GM18858 (cell line): ENCODE results near the gene CABP4.

Experiments used
- ATAC-seq: cut with Tn5 transposase; IDR thresholded peaks from one replicate; pipeline ENCODE4 v1.9.1; 2021; ENCODE audit not compliant: unreplicated experiment

CABP4 gene

DNA sequence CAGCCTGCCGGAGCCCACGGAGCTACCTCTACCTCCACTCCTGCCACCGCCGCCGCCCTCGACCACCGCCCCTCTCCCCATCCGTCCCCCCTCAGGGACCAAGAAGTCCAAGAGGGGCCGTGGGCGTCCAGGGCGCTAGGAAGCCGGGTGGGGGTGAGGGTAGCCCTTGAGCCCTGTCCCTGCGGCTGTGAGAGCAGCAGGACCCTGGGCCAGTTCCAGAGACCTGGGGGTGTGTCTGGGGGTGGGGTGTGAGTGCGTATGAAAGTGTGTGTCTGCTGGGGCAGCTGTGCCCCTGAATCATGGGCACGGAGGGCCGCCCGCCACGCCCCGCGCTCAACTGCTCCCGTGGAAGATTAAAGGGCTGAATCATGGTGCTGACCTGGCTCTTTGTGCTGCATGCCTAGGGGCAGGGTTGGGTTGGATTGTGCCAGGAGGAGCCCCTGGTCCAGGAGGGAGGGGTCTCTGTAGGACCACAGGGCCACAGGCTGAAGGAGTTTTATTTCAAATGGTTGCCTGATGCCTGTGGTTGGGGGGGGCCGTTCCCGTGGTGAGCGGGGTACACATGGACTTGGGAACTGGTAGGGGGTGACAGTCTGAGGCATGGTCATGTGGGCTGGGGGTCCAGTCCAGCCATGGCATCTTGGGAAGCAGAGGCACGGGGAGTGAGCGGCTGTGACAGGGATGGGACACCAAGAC lies 20.0 kb upstream of the CABP4 start:
- no peak for ATAC-seq

GRCh38 chr11:67435727-67436458 lies 19.3 kb upstream of the CABP4 start:
- ATAC-seq = no peak

GRCh38 chr11:67436459-67437081 lies 18.6 kb upstream of the CABP4 start:
- no peak for ATAC-seq

DNA sequence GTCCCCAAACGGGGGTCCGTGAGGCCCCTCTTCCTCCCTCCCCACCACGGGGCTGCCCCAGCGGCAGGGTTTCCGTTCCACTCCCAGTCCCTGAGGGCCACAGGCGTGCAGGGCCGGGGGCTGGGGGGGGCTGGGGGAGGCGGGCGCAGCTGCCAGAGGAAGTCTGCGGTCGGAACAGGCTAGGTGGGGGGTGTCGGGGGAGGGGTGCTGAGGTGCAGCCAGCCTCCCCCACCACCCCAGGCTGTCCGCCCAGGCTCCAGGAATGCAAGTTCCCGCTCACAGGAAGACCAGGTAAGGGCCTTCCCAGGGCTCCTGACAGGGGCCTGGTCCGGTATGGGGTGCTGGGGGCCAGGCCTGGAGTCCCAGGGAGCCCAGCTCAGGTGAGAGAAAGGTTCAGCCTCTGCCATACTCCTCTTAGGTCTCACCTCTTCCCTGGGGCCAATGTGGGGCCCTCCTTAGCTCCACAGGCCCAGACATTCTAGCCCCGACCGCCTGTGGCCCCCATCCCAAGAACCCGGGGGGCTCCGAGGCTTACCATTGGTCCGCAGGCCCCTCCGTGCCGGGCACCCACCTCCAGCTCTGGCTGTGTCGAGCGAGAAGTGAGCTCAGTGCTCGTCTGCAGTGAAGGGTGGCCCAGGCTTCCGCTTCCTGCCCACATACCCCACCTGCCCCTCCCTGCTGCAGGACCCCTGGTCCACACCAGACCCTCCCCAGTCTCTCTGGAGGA lies 17.9 kb upstream of the CABP4 start, which contains the start of gene PTPRCAP:
TSS of gene PTPRCAP (minus strand) at position 601 of the 727 bp plus-strand sequence. CDS start at position 538, 63 bp downstream.
- no peak for ATAC-seq

GRCh38 chr11:67437809-67438157 lies 17.4 kb upstream of the CABP4 start:
- ATAC-seq = no peak

DNA sequence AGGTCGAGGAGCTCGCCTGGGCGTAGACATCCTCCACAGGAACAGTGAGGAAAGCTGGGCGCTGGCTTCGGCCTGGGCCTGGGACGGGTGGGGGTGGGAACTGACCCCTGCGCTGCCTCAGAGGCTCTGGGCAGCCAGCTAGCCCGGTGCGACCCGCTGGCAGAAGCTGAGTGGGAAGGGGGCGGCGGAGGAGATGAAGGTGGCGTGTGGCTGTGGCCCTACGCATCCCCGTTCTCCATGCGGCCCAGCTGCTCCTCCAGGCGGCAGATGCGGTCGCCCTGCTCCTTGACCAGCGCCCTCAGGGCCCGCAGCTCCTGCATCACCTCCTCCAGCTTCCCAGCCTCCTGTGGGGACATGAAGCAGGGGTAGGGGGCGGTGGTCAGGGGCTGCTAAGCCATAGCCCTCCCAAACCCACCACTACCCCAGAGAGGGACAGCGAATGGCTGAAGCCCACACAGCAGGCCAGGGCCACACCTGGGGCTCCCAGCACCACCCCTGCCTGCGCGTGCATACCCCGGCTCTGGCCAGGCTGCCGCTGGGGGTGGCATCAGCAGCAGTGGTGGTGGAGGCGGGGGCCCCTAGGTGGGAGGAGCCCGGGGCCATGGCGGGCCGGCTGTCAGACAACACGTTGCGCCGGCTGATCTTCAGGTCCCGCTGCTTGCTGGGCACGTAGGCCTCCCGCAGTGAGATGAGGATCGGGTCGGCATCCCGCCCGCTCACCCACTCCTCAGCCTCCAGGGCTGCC lies 16.8 kb upstream of the CABP4 start:
- ATAC-seq = no peak

DNA sequence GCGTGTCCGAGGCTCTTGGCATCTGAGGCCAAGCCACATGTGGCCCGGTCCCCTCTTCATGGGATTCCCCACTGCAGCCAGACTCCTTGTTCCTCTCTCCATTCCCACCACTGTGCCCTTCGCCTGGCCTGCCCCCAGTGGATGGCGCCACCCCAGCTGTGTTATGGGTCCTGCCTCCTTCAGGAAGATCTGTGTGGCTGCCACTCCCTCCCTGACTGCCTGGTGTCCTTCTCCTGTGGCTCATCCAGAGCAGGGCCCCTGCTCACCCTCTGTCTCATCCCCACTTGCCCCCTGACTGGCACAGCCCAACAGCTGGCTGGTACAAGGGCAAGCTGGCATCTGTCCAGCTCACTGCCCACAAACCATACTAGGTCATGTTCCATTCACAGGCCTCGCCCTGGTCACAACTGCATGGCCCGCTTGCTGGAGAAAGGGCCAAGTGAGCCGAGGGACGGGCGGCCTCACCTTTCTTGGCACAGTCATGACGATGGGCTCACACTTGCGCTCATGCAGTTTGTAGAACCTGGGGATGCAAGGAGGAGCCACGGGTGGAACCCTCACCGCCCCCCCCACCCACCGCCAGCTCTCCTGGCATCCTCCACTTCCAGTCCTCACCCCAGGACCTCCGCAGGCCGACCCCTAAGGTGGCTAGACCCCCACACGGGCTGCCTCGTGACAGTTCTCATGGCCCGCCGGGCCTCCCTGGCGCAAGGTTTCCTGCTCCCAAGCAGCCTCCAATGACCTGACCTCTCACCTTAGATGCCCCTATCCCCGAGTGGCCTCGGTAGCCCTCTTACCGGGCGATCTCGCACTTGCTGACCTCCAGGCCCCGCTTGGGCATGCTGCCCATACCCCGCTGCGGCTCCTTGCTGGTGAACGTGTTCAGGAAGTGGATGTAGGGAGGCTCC lies 15.6 kb upstream of the CABP4 start:
- no peak for ATAC-seq

- no peak for ATAC-seq
These were observed 14.7 kb upstream of the CABP4 start for GRCh38 chr11:67440229-67441097.

DNA sequence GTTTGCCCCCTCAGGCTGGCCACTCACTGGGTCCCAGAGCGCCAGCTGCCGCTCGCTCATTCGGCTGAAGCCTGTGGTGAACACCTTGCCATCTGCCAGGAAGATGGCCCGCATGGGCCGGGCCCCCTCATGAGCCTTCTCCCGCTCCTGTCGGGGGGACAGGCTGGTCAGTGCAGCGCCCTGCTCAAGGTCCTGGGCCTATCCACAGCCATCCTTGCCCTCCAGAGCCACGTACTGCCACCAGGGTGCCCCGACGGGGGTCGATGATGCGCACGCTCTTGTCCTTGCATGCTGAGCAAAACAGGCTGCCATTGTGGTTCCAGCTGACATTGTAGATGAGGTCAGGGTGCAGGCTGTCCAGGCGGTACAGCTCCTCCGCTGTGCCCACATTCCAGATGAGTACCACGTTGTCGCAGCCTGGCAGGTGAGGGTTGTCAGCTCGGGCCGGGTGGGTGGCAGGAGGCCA lies 14.0 kb upstream of the CABP4 start:
- no peak for ATAC-seq

GRCh38 chr11:67441731-67442351 lies 13.3 kb upstream of the CABP4 start:
- ATAC-seq = no peak

- ATAC-seq = no peak
These were observed 12.4 kb upstream of the CABP4 start for GRCh38 chr11:67442504-67443404.

DNA sequence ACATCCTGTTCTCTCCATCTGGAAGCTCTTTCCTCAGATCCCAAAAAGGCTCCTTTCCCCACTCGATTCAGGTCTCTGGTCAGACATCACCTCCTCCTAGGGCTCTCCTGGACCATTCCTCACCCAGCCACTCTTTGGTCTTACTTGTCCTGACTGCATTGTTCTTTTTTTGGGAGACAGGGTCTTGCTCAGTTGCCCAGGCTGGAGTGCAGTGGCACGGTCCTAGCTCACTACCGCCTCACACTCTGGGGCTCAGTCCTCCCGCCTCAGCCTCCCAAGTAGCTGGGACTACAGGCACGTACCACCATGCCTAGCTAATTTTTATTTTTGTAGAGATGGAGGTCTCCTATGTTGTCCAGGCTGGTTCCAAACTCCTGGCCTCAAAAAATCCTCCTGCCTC lies 9.6 kb upstream of the CABP4 start:
- no peak for ATAC-seq

- ATAC-seq = no peak
These were observed 6.9 kb upstream of the CABP4 start for GRCh38 chr11:67448220-67448609.

GRCh38 chr11:67449116-67449844 lies 5.9 kb upstream of the CABP4 start:
- ATAC-seq = no peak

DNA sequence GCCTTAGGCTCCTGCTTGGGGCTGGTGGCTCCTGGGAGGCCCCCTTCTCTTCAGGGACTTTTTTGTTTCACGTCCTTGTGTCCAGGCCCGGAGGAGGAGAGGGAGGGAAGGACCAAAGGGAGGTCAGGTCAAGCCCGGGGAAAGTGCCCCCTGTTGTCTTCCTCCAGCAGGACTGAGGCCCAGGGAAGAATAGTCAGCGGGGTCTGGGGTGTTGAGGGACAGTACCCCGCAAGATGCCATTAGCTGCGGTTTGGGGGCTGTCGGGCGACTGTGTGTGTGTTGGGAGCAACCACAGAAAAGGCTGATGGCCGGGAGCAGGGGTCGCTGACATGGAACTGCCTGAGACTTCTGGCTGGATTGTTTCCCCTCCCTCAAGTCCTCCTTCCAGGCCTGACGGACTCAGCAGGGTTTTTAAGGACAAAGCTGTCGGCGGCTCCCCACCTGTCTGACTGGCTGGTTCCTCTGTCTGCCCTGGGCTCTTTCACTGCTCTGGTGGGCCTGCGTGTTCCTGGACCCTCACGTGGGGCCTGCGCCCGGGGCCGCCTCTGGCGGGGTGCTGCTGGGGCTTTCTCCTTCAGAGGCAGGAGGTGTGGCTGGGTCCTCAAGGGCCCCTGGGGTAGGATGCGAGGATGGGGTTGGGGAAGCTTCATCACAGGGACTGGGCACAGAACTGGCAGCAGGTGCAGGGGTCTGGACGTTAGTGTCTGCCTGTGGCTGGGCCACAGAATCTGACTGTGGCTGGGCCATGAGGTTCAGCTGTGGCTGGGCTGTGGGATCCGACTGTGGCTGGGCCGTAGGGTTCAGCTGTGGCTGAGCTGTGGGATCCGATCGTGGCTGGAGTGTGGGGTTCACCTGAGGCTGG lies 4.1 kb upstream of the CABP4 start:
- no peak for ATAC-seq

DNA sequence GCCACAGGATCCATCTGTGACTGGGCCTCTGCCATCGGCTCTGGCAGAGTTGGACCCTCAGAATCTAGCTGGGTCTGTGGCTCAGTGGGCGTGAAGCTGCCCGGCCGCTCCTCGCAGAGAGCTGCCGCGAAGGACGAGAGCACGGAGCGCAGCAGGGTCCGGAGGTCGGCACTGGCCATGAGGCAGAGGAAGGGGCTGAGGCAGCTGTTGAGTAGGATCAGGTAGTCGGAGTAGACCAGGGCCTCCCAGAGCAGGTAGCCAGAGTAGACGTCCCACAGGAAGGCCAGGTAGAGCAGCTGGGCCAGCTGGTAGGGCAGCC lies 3.5 kb upstream of the CABP4 start:
- ATAC-seq = no peak
